Cardiac septum (tissue), 1 donor: ENCODE measurements around the gene CLRN2. TPM values are rescaled to one million over a fixed set of nuclear protein-coding genes. Genes with fewer than 3 reads are reported as not detected.

Source experiments
- DNase-seq: peaks from one replicate; pipeline ENCODE4 v3.0.0-alpha.2; 2020; ENCODE audit warnings: low spot score
- intact Hi-C: fragments of 100-400 bp; cut with DNase I; formaldehyde crosslinking; loops from one replicate; pipeline ENCODE4 v1.14.0; 2022
- long read RNA-seq: library from polyadenylated mRNA; unstranded; transcript quantifications from one replicate; pipeline ENCODE4 v2.0.0, GENCODE V29; 2021
- total RNA-seq: library from RNA; stranded (reverse); fragmentation: NEBNext Ultra II Directional; extraction: Animal tissue kit (Norgen Biotek cat#: 25700); gene quantifications from one replicate; pipeline ENCODE4 v1.2.1, GENCODE V29; 2021
- donor health status: DM: no; HTN: no; CAD: no.

Gene CLRN2, protein sequence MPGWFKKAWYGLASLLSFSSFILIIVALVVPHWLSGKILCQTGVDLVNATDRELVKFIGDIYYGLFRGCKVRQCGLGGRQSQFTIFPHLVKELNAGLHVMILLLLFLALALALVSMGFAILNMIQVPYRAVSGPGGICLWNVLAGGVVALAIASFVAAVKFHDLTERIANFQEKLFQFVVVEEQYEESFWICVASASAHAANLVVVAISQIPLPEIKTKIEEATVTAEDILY
- not detected for total RNA-seq
- long read RNA-seq: 0 reads

DNA sequence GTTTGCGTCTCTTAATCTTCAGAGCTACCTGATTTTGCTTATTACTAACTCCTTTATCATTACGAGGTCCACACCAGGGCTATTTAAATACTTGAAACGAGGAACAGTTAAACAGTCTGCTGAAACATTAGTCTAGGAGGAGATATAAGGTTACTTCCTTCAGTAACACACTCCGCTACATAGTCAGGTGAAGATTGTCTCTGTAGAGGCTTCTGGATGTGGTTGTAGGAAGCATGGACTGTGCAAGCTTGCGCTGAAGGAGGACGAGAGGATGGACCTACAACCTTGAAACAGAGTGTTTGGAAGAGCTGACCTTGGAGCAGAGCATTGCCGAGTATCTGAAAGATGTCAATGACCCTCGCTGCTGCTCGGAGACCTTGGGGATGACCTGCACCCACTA lies at the start of gene CLRN2:
Gene CLRN2 (plus strand): TSS at position 301 of the 400 bp plus-strand sequence. CDS start 102 bp downstream, outside the sequence.
- DNase-seq: no peak
- intact Hi-C loops: no loop called here

DNA sequence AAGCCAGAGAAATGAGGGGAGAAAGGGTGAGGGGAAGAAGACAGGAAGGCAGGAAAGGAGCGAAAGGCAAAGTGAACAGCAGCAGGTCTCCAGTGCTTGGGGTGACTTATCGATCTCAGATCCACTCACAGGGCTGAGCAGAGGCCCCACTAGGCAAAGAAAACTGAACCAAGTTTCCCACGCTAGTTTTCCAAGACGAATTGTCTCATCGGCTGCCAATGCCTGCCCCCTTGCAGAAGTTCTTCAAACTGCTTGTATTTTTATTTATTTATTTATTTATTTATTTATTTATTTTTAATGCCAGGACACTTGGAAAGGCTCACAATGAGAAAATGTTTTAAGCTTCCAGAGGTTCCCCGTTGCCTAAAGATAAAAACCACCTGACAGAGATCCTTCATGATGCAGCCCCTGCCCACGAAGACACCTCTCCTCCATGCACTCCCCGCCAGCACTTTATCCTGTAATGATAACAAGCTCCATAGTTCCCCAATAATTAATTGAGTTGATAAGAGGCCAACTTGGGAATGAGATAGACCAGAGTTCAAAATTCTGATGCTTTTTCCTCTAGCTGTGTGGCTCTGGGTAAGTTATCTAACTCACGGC lies 46.2 kb upstream of the CLRN2 start:
- no peak for DNase-seq
- intact Hi-C loops: no loop called here

DNA sequence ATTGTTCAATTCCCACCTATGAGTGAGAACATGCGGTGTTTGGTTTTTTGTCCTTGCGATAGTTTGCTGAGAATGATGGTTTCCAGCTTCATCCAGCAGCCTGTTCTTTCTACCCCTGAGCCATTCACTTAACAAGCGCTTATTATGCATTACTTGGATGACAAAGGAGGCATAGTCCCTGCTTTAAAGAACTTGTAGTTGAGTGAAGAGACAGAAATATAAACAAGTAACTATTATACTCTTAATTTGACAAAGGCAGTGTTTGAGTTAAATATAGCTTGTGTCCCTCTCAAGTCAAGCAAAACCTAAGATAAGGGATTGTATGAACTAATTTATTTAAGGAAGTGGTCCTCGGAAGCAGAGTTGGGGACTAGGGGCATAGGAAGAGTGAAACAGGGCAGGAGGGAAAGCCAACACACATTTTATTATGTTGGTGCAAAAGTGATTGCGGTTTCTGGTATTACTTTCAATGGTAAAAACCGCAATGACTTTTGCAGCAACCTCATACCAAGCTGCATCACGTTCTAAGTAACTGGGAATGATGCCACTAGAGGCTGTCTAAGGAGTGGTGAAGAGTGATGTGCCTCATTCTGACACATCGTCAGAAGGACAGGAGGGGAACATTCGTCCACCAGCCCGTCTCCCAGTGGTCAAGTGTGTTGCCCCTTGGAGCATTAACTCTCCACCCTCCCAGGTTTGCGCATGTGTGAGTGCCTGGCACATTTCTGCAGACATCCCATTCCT lies 44.9 kb upstream of the CLRN2 start:
- intact Hi-C loops: loop anchor here (5.0 kb wide), 2 partner anchors 123 to 1178 kb away; no protein-coding TSS in a partner anchor
- no peak for DNase-seq

DNA sequence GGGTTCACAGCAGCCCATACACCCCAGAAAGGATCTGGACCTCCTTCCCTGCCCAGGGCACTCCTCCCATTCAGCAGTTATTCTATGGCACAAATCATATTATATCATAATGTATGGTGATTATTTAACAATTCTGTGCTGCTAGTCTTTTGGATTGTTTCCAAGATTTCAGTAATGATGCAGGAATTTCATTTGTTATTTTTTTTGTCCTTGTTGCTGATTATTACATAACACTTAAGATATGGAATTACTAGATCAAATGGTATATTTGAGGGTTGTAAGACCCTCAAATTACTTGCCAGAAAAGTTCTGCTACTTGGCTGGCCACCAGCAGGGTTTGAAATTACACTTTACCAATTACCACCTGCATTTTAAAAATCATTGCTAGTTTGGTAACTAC lies 39.5 kb upstream of the CLRN2 start:
- DNase-seq: no peak
- intact Hi-C loops: no loop called here

GRCh38 chr4:17476853-17477252 lies 38.1 kb upstream of the CLRN2 start:
- intact Hi-C loops: no loop called here
- no peak for DNase-seq

DNA sequence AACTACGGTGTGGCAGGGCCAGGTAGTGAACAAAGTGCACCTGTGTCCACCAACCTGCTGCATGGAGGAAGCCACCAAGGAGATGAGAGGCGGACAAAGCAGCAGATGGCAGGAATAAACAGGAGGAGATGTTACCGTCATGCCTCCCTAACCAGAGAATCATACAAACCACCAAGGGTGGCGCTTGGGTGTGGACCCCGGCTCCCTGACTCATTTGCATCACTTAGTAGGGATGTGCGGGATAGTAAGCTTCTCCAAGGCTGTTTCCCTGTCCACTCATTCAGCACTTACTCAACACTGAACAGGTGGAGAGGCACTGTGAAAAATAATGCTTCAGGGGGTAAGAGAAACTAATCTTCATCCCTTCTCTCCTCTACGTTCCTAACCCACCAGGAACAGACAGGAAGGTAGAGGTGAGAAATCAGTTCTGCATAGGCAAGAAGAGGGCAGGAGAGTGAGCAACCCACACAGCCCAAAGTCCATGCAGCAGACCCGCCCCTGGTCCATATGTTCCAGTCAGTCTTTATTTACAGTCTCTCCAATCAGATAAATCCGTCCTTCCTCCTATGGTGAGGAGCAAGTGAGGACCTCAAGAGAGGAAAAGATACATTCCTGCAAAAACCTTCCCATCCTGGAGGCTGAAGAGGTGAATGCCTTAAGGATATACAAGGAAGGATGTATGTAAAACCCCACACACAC lies 37.0 kb upstream of the CLRN2 start:
- DNase-seq: no peak
- intact Hi-C loops: no loop called here

- intact Hi-C loops: no loop called here
- DNase-seq: no peak
These were observed 34.6 kb upstream of the CLRN2 start for GRCh38 chr4:17480210-17480927.

GRCh38 chr4:17480955-17481354 lies 34.0 kb upstream of the CLRN2 start:
- intact Hi-C loops: no loop called here
- no peak for DNase-seq

DNA sequence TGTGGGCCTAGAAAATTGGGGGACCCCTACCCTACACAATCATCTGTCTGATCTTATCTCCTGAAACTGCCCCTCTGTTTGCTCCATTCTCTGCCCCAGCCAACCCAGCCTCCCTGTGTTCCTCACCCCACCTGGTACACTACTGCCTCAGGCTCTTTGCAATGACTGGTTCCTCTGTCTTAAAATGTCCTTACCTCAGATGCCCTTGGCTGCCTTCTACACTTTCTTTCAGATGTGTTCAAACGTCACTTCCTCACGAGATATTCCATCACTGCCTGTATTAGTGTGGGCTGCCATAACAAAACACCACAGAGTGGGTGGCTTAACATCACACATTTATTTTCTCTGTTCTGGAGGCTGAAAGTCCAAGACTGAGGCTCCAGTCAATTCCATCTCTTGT lies 32.2 kb upstream of the CLRN2 start:
- intact Hi-C loops: no loop called here
- no peak for DNase-seq

DNA sequence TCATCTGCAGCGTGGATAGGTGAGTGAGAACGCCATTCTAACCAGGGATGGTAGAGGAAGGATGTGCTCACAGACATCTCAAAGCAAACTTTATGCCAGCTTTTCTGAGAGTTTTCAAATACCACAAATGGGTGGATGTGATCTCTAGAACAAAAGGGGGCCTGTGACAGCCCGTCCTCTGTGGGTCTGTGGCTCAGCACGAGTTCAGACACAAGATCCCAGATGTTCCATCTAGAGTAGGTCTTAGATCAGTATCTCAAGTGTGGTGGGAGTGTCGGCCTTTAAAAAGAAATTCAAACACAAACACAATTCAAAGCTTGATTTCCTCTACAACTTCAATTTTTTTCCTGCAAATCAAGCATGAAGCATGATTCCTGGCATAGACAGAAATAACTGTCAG lies 25.8 kb upstream of the CLRN2 start:
- no peak for DNase-seq
- intact Hi-C loops: no loop called here

DNA sequence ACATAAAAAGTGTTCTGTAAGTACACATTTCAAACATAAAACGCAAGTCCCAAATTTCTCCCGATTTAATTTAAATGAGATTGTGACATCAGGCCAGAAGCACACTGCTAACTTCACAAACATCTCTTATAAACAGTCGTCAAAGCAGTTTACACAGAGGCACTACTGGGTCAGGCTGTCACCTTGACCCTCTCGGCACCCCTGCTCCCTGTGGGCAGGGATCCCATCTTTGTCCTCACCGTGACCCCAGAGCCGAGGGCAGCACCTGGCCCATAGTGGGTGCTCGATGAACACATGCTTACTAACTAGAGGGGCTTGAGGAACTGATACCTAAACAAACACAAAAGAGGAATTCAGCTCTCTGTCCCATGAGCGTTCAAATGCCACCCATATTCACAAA lies 25.2 kb upstream of the CLRN2 start:
- no peak for DNase-seq
- intact Hi-C loops: no loop called here

- intact Hi-C loops: no loop called here
- no peak for DNase-seq
These were observed 24.3 kb upstream of the CLRN2 start for GRCh38 chr4:17490575-17491059.

DNA sequence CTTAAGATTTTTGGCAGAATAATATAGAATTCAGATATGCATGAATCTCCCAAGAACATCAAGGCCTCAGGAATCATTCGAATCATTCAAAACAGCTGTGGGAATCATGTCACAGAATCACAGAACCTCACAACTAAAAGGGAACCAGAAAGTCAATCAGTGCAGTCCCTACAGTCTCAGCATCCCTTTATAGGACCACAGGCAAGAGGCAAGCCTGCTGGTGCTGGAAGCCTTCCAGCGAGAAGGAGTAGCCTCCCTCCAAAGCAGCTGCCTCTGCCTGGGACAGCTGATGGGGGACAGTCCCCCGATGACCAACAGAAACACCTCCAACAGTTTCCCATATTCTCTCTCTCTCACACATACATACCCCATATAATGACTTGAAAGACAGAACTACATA lies 23.8 kb upstream of the CLRN2 start:
- DNase-seq: no peak
- intact Hi-C loops: no loop called here

DNA sequence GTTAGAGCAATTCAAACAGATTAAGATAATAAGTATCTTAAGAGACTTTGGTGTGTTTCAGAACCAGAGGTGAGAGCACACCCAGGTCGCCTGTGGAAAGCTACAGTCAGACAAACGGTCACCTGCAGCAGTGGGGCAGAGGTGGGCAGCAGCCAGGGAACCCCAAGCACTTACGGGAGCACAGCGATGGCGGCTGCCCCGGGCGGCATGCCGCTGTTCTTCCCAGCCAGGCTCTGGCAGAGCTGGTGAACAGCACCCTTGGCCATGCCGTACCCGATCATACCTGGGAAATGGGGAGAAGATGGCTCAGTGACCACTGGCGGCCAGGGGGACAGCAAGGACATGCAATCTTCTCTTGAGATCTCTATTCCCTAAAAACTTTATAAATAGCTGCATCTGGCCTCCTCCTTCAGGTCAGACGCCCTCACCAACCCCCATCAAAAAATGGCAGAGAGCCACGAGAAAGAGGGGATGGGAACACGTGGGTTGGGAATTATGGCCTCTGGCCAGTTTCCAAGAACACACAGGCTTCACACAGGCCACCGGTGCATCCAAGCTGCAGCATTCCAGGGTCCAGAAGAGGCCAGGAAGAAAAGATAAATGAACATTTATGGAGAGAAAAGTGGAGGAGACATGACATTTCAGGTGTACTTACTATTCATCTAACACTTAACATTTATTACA lies 22.8 kb upstream of the CLRN2 start:
- intact Hi-C loops: no loop called here
- no peak for DNase-seq

- no peak for DNase-seq
- intact Hi-C loops: no loop called here
These were observed 22.1 kb upstream of the CLRN2 start for GRCh38 chr4:17492876-17493275.

GRCh38 chr4:17493619-17494018 lies 21.3 kb upstream of the CLRN2 start:
- intact Hi-C loops: no loop called here

DNA sequence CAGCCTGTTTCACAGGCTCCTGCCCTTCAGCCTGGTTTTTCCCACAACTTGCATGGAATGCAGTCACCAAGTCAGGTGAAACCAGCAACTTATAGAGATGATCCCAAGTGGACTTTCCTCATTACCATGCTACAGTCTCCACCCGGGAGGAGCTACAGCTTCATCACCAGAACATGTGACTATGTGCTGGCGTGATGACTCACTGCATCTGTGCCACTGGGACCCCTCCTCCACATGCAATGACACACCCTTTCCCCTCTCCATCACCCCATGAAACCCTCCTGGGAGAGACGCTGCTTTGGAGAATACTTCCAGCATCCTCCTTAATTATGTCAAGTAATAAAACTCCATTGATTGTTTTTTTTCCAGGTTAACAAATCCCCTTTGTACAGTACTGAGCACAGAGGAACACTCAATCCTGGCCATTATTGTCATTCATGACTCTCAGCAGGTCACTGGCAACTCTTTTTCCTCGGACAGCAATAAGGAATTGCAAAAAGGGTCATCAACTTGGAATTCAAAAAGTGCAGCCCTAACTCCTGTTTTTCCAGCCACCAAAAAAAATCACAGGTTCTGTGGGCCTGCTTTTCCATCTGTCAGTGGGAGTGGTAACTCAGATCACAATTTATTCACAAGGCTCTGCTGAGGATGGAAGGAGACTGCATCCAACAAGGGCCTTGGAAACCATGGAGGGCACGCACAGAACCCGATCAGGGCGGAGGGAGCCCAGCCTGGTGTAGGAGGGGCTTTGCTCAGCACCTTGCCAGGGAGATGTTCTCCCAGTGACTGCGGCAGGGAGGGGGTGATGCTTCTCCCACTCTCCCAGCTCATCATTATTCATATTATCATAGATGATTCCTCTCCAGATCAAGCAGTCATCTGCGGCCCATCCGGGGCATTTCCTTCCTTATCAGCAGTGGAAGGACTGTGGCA lies 20.4 kb upstream of the CLRN2 start:
- DNase-seq: no peak
- intact Hi-C loops: no loop called here

More at GRCh38 chr4:17493619-17494018, 21.3 kb upstream of the CLRN2 start:
- no peak for DNase-seq
